ENCODE measurements around the gene PPP4R1.

The PPP4R1 gene

GRCh38 chr18:9587924-9588323 lies 26.4 kb downstream of the PPP4R1 start:
- DNase-seq, result no peak

GRCh38 chr18:9586814-9587213 lies 27.5 kb downstream of the PPP4R1 start:
- no peak for DNase-seq

GRCh38 chr18:9581667-9582066 lies 32.7 kb downstream of the PPP4R1 start:
- no peak for DNase-seq

- no peak for DNase-seq
Observed at GRCh38 chr18:9578306-9578705, 36.1 kb downstream of the PPP4R1 start.

- DNase-seq, result no peak
Observed at GRCh38 chr18:9577361-9577760, 37.0 kb downstream of the PPP4R1 start.

- DNase-seq, result no peak
Observed at GRCh38 chr18:9575558-9575957, 38.8 kb downstream of the PPP4R1 start.

GRCh38 chr18:9574473-9575115 lies 39.8 kb downstream of the PPP4R1 start:
- no peak for DNase-seq

- no peak for DNase-seq
Observed at GRCh38 chr18:9571546-9571945, 42.8 kb downstream of the PPP4R1 start.

GRCh38 chr18:9570255-9570654 lies 44.1 kb downstream of the PPP4R1 start:
- DNase-seq, result no peak

GRCh38 chr18:9569178-9569577 lies 45.2 kb downstream of the PPP4R1 start:
- no peak for DNase-seq

- no peak for DNase-seq
Observed at GRCh38 chr18:9568186-9568585, 46.2 kb downstream of the PPP4R1 start.

GRCh38 chr18:9565407-9565806 lies 49.0 kb downstream of the PPP4R1 start:
- no peak for DNase-seq

GRCh38 chr18:9563331-9563730 lies 51.0 kb downstream of the PPP4R1 start:
- DNase-seq, result no peak

GRCh38 chr18:9562584-9562983 lies 51.8 kb downstream of the PPP4R1 start:
- no peak for DNase-seq

GRCh38 chr18:9561759-9562158 lies 52.6 kb downstream of the PPP4R1 start:
- no peak for DNase-seq

- DNase-seq, result no peak
Observed at GRCh38 chr18:9559253-9559652, 55.1 kb downstream of the PPP4R1 start.

GRCh38 chr18:9558387-9559064 lies 55.8 kb downstream of the PPP4R1 start:
- no peak for DNase-seq

GRCh38 chr18:9557250-9557943 lies 57.0 kb downstream of the PPP4R1 start:
- DNase-seq, result no peak

GRCh38 chr18:9552616-9553015 lies 61.7 kb downstream of the PPP4R1 start:
- DNase-seq, result no peak

- no peak for DNase-seq
Observed at GRCh38 chr18:9552191-9552590, 62.2 kb downstream of the PPP4R1 start.

- DNase-seq, result no peak
Observed at GRCh38 chr18:9550429-9550828, 63.9 kb downstream of the PPP4R1 start.

- DNase-seq, result no peak
Observed at GRCh38 chr18:9549405-9549804, 65.0 kb downstream of the PPP4R1 start.

GRCh38 chr18:9547782-9548181 lies 66.6 kb downstream of the PPP4R1 start:
- no peak for DNase-seq

- DNase-seq, result no peak
Observed at GRCh38 chr18:9546468-9546867, 67.9 kb downstream of the PPP4R1 start.
